GM11168 (cell line): Measurements from ENCODE around the gene STRN.
"Not testable (repeated sequence)": the region's sequence is repeated elsewhere in the genome, so short reads cannot be mapped to it uniquely, and the experiment has no call there.

ENCODE experiments used
- in situ Hi-C: fragments of 300-500 bp; cut with MboI; formaldehyde crosslinking; loops from one replicate; pipeline ENCODE4 v1.12.0; 2022; ENCODE audit warnings: low sequenced_read_pairs; ENCODE audit not compliant: unreplicated experiment

Gene STRN

GRCh38 chr2:36966370-36967235 lies at the start of gene STRN:
STRN (minus strand) TSS chr2:36966536; CDS start chr2:36966463, 73 bp downstream.
- in situ Hi-C loops: no loop called here

GRCh38 chr2:37013315-37013641 lies 46.9 kb upstream of the STRN start:
- in situ Hi-C loops: no loop called here

GRCh38 chr2:37011130-37011529 lies 44.8 kb upstream of the STRN start:
- in situ Hi-C loops: no loop called here

GRCh38 chr2:37005118-37005868 lies 39.0 kb upstream of the STRN start:
- in situ Hi-C loops: no loop called here

- in situ Hi-C loops: no loop called here
Measured at GRCh38 chr2:37000988-37001556, 34.7 kb upstream of the STRN start.

- in situ Hi-C loops: no loop called here
Measured at GRCh38 chr2:37000318-37000717, 34.0 kb upstream of the STRN start.

- in situ Hi-C loops: not testable (repeated sequence)
Measured at GRCh38 chr2:36999416-36999815, 33.1 kb upstream of the STRN start.

GRCh38 chr2:36993841-36994620 lies 27.7 kb upstream of the STRN start:
- in situ Hi-C loops: no loop called here

- in situ Hi-C loops: no loop called here
Measured at GRCh38 chr2:36988008-36988407, 21.7 kb upstream of the STRN start.

- in situ Hi-C loops: no loop called here
Measured at GRCh38 chr2:36982467-36982866, 16.1 kb upstream of the STRN start.

GRCh38 chr2:36981911-36982310 lies 15.6 kb upstream of the STRN start:
- in situ Hi-C loops: no loop called here

GRCh38 chr2:36979007-36979406 lies 12.7 kb upstream of the STRN start:
- in situ Hi-C loops: not testable (repeated sequence)

- in situ Hi-C loops: no loop called here
Measured at GRCh38 chr2:36976065-36976464, 9.7 kb upstream of the STRN start.

- in situ Hi-C loops: no loop called here
Measured at GRCh38 chr2:36975306-36975705, 9.0 kb upstream of the STRN start.

- in situ Hi-C loops: no loop called here
Measured at GRCh38 chr2:36973320-36973719, 7.0 kb upstream of the STRN start.

- in situ Hi-C loops: no loop called here
Measured at GRCh38 chr2:36971990-36972389, 5.7 kb upstream of the STRN start.

- in situ Hi-C loops: no loop called here
Measured at GRCh38 chr2:36967236-36967876, 1.0 kb upstream of the STRN start.

GRCh38 chr2:36965751-36966369 lies 476 bp downstream of the STRN start:
- in situ Hi-C loops: no loop called here

- in situ Hi-C loops: no loop called here
Measured at GRCh38 chr2:36965206-36965605, 1.1 kb downstream of the STRN start.
